Measurements from ENCODE around the gene TAF9.
"Not testable (repeated sequence)": the region's sequence is repeated elsewhere in the genome, so short reads cannot be mapped to it uniquely, and the experiment has no call there.

TAF9 gene

DNA sequence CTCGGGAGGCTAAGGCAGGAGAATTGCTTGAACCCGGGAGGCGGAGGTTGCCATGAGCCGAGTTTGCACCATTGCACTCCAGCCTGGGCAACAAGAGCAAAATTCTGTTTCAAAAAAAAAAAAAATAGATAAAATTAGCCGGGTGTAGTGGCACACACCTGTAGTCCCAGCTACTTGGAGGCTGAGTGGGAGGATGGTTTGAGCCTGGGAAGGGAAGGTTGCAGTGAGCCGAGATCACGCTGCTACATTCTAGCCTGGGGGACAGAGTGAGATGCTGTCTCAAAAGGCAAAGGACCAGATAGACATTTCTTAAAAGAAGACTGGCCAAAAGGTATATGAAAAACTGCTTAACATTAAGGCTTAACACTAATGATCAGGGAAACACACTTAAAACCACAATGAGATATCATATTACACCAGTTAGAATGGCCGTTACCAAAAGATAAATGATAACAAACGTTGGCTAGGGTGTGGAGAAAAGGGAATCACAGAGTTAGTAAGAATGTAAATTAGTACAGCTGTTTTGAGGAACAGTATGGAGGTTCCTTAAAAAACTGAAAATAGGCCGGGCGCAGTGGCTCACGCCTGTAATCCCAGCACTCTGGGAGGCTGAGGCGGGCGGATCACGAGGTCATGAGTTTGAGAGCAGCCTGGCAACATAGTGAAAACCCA is 35.5 kb upstream of the TAF9 start:
- TF ChIP-seq, protein P1, sequence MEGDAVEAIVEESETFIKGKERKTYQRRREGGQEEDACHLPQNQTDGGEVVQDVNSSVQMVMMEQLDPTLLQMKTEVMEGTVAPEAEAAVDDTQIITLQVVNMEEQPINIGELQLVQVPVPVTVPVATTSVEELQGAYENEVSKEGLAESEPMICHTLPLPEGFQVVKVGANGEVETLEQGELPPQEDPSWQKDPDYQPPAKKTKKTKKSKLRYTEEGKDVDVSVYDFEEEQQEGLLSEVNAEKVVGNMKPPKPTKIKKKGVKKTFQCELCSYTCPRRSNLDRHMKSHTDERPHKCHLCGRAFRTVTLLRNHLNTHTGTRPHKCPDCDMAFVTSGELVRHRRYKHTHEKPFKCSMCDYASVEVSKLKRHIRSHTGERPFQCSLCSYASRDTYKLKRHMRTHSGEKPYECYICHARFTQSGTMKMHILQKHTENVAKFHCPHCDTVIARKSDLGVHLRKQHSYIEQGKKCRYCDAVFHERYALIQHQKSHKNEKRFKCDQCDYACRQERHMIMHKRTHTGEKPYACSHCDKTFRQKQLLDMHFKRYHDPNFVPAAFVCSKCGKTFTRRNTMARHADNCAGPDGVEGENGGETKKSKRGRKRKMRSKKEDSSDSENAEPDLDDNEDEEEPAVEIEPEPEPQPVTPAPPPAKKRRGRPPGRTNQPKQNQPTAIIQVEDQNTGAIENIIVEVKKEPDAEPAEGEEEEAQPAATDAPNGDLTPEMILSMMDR (conservative IDR thresholded peaks at IDR 0.05; ENCODE audit: low read depth, low read length), result no peak
- no peak for DNase-seq (ENCODE audit: low read depth)
- H3K4me3 ChIP-seq (ENCODE audit: low read depth, low read length), result no peak overlapping the region

GRCh38 chr5:69378376-69378775 is 9.1 kb upstream of the TAF9 start:
- H3K4me3 ChIP-seq (ENCODE audit: low read depth, low read length), result no peak overlapping the region
- no peak for DNase-seq (ENCODE audit: low read depth)
- TF ChIP-seq, protein P1 (conservative IDR thresholded peaks at IDR 0.05; ENCODE audit: low read depth, low read length), result no peak

- H3K4me3 ChIP-seq (ENCODE audit: low read depth, low read length), result no peak overlapping the region
- no peak for DNase-seq (ENCODE audit: low read depth)
- TF ChIP-seq, protein P1 (conservative IDR thresholded peaks at IDR 0.05; ENCODE audit: low read depth, low read length), result no peak
Observed at GRCh38 chr5:69374911-69375446, 5.7 kb upstream of the TAF9 start.

DNA sequence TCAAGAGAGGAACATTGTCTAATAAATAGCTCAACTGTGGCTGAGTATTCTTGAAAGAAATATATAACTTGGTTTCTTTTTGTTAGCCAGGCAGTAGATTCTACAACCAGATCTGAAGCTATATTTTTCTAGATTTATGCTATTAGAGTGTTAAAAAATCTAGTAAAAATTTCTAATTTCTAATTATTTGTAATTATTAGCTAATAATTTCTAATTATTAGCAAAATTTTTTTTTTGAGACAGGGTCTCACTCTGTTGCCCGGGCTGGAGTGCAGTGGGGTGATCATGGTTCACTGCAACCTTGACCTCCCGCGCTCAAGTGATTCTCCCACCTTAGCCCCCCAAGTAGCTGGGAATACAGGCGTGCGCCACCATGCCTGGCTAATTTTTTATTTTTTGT is 3.1 kb upstream of the TAF9 start:
- H3K4me3 ChIP-seq (ENCODE audit: low read depth, low read length), result no peak overlapping the region
- TF ChIP-seq, protein P1 (conservative IDR thresholded peaks at IDR 0.05; ENCODE audit: low read depth, low read length), result no peak
- DNase-seq (ENCODE audit: low read depth), result no peak

- not testable (repeated sequence) for DNase-seq (ENCODE audit: low read depth)
- peak overlapping the region; percentile 91 for H3K4me3 ChIP-seq (ENCODE audit: low read depth, low read length)
Observed at GRCh38 chr5:69370335-69370734, 1.0 kb upstream of the TAF9 start.

DNA sequence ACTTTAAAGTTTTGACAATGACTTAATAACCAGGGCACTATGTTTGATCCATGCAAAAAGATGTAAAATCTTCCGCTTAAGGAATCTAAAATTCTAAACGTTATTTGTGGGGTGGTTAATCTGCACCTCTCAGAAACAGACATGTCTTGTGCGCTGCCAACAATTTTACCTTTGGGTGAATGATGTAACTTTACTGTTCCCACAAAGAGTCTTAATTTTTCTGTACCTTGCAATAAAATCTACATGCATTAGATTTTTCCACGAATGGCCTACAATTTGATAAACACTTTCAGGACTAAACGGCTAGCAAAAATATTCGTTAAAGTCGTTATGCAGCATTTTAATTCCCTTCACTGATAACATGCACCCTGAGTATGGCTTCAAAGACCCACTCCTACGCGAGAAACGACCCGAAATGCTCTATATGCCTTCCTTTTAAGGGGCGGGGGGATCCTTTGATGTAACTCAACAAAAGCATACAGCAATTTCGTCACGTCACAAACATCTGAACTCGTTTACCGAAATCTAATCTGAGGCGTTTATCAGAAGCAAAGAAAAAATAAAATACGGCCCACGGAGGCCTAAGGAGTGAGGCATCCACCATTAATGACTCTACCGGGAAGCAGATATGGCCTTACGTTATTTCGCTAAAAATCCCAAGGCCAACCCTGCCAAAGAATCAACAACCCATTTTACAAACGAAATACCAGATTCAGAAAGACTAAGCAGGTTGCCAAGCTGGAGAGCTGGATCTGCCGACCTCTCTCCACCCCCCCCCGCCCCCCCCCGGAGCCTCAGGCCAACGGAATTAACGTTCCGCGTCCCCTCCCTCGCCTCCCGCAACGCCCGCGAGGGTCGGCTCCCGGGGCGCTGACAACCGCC is 621 bp downstream of the TAF9 start:
- TF ChIP-seq, protein P1 (conservative IDR thresholded peaks at IDR 0.05; ENCODE audit: low read depth, low read length), result no peak
- DNase-seq (ENCODE audit: low read depth), result peak; percentile 10
- peak overlapping the region; percentile 91 for H3K4me3 ChIP-seq (ENCODE audit: low read depth, low read length)

- H3K4me3 ChIP-seq (ENCODE audit: low read depth, low read length), result peak overlapping the region; percentile 91
- DNase-seq (ENCODE audit: low read depth), result no peak
- TF ChIP-seq, protein P1 (conservative IDR thresholded peaks at IDR 0.05; ENCODE audit: low read depth, low read length), result no peak
Observed at GRCh38 chr5:69367697-69368279, 1.5 kb downstream of the TAF9 start.
